ENCODE data around the gene SH2D5.
"Not testable (repeated sequence)": the region's sequence is repeated elsewhere in the genome, so short reads cannot be mapped to it uniquely, and the experiment has no call there.

Gene SH2D5

DNA sequence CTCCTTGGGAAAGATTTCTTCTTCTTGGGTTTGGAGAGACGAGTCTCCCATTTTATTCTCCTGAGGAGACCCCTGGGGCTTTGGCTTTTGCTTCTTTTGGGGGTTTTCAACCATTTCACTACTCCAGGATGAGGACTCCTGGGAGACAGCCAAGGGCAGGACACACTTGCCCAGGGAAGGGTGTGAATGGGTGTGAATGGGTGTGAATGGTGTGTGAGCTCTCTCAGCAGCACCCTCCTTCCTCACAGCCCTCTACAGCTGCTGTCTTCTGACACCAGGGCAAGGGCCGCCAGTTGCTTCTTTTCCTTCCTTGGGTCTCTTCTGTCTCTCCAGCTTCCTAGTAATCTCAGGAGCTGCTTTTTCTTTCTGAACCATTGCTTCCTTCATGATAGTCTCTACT, 38.9 kb downstream of the SH2D5 start:
- DNase-seq: no peak

DNA sequence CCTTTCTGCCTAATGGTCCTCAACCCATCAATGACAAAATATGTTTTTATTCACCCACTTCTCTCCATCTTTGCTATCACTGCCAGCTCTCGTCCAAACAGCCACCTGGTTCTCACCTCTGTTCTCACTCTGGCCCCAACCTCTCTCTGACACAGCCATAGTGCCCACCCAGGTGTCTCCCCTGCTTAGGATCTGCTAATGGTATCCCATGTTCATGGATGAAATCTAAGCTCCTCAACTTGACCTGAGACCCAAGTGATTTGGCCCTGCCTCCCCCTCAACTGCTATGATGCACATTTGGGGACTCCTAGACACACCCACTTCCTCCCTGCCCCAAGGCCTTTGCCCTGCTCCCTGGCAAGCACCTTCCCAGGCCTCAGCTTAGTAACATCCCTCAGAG, 40.6 kb downstream of the SH2D5 start:
- DNase-seq: no peak

DNA sequence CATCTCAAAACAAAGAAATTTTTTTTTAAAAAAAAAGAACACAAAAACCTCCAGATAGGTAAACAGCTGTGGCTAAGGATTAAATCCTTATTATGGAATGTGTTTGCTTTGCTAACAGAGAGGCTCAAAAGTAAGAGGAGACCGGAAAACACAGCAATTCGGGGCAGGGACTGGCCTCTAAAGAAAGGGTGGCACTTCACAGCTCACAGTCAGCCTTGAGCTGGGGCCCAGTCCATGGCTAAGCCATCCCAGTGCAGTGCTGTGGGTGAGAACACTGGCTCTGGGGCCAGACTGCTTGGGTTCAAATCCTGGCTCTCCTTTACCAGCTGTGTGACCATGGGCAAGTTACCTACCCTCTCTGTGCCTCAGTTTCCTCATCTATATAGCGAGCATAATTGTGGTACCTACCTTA, 42.9 kb downstream of the SH2D5 start:
- no peak for DNase-seq

DNA sequence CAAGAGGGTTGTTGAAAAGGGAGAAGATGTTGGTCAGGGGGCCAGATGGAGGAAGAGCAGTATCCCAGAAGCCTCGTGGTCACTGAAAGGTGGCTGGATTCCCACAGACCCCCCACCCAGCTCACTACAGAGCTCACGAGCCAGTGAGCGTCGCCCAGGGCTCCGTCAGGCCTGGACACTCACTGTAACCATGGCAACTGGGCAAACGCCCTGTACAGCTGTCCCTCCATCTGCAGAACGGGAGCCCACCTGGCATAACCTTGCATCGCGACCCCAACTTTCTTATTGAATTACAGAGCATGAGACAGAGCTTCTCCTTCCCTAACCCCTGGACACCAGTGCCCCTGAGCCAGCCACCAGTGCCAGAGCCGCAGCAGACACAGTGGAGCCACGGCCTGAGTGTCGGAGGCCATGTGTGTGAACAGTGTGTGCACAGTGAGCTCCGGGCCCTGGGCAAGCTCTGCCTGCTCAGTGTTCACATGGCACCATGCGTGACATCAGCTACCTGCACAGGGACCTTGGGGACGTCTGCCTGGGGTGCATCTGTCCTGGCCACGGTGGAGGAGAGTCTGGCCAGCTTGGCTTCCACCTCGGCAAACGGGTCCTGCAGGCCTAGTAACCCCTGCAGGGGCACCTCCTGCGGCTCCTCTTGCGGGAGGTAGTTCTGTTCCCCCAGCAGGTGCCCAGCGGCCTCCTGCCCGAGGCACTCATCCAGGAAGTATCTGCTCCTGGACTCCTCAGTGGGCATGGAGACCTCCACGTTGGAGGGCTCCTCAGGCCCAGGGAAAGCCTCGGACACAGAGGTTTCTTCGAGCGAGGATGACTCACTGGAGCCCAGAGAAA, 45.4 kb downstream of the SH2D5 start:
- no peak for DNase-seq

DNA sequence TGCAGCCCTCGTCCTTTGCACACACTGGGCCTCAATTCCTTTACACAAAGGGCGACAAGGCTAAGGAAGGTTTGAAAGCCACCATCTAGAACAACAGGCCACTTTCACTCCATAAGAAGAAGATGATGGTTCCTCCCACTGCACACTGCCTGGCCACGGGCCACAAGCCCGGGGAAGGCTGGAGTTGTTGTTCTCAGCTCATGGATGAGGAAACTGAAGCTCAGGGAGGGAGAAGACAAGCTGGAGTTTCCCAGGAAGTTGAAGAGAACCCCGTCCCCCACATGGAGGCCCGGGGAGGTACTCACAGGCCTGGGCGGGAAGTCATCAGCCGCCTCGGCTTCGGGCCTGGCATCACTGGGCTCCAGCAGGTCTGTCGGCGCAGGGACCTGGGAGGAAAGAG, 46.8 kb downstream of the SH2D5 start:
- DNase-seq: no peak

DNA sequence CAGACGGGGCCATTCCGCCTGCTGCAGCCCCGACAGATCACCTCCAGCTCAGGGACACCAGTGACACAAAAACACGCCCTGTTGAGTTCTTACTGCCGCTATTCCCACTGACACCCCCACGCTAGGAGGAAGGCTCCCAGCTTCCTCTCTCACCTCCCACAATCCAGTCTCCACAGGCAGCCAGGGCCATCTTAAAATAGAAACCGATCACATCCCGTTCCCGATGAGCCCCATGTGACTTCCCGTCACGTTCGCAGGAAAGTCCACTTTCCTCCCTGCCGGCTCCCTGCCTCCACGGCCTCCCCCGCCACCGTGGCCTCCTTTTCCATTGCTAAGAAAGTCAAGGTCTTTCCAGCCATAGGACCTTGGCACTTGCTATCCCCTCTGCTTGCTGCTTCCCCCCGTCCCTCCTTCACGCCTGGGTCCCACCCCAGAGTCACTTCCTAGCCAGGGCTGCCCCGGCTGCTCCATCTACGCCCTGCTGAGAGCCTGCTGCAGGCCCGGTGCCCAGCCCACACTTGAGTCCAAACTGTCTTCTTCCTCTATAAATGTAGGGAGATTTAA, 47.3 kb downstream of the SH2D5 start:
- no peak for DNase-seq

DNA sequence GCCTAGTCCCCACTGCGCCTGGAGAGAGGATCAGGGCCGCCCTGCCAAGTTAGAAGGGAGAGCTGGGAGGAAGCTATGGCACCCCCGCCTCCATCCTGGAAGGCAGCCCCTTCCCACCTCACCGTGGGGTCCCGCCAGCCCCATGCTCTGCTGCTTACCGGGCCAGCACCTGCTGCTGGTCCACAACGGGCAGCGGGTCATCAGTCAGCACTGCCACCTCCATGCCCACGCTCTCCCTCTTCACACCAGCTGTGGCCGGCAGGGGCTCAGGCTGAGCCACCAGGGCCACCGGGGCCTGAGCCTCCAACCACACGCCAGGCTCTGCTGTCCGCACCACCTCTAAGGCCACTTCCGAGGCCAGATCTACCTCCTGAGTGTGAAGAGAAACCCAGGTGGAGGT, 47.9 kb downstream of the SH2D5 start:
- DNase-seq: no peak

DNA sequence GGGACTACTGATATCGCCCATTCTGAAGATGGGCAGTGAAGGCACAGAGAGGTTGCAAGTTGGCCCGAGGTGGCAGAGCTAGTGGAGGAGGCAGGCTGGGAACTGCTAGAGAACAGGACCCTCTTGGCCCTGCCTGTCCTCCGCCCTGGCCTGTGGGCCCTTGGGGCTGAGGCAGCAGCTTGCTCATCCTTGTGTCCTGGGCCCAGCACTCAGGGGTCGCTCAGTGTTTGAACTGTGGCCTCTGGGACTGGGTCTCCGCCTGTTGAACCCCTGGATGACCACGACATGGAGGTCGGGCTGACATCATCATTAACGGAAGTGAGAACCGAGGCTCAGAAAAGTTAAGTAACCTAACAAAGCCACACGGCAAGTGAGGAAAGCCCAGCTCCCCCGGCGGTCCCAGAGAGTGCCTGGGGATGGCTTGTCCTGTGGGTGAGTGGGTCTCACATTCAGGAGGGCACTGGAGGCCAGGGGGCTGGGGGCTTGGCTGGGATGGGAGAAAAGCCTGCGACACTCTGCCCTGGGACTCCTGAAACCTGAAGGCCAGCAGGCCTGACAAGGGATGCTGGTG, 48.4 kb downstream of the SH2D5 start:
- DNase-seq: no peak

GRCh38 chr1:20683614-20684013, 48.9 kb downstream of the SH2D5 start:
- DNase-seq: no peak

DNA sequence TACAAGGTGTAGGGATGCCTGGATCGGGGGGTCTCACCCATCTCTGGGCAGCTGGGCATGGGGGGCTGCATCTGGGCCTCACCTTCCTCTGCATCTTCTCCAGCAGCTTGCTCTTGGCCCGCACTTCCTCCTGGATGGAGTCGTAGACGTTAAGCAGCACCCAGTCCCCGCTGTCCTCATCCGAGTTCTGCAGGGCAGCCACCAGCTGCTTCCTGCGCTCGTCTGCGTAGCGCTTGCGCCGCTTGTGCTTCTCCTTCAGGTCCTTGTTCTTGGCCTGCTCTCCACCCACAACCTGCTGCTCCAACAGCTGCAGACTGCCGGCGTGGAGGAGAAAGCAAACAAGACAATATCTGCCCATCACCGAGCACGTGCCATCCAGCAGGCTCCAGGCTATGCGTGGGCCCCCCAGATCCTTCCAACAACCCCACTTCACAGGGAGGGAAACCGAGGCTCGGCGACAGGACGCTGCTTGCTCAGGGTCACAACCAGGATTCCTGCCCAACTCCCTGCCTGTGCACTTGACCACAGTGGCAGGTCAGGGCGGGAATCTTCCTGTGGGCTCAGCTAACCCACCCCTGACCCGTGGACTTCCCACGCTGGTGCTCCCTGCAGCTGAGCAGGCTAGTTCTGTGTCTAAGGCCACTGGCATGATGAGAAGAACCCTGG, 49.8 kb downstream of the SH2D5 start:
- no peak for DNase-seq

- no peak for DNase-seq
Observed at GRCh38 chr1:20681999-20682398, 50.5 kb downstream of the SH2D5 start.

DNA sequence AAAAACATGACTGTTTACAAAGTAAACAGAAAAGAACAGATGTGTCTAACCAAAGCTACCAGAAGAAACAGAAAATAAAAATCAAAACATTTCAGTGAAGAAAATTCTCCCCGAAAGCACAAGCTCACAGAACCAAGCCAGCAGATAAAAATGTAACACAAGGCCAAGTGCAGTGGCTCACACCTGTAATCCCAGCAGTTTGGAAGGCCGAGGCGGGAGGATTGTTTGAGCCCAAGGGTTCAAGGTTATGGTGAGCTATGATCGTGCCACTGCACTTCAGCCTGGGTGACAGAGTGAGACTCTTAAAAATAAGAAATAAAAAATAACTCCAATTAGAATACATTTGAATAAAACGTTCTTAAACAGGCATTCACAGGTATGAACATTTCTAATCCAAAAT, 52.2 kb downstream of the SH2D5 start:
- DNase-seq: no peak

- no peak for DNase-seq
Observed at GRCh38 chr1:20678599-20678998, 53.9 kb downstream of the SH2D5 start.

- DNase-seq: not testable (repeated sequence)
Observed at GRCh38 chr1:20673626-20674025, 58.9 kb downstream of the SH2D5 start.

GRCh38 chr1:20672265-20672632, 60.3 kb downstream of the SH2D5 start:
- DNase-seq: no peak

DNA sequence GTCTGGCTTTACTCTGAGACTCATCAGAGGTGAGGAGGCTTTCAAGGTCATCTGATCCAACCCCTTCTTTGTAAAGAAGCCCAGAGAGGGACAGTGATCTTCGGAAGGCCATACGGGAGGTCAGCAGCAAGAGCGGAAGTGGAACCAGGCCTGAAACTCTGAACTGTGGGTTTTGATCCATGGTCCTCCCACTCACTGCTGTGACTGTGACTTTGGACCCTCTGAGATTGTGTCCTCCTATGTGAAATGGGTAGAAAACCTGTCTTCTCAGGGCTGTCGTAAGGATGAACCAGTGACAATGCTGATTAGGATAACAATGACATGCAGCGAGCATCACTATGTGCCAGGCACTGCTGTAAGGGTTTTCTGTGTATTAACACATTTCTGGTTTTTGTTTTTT, 61.6 kb downstream of the SH2D5 start:
- DNase-seq: no peak
